DND-41 (cell line): ENCODE measurements around the gene NCK1.

Experiments used
- ATAC-seq: fragments of 200-7000 bp; cut with Tn5 transposase; 3 replicates; pipeline ENCODE4 v1.9.1; 2021; ENCODE audit warnings: low read depth; ENCODE audit not compliant: insufficient read depth
- DNase-seq: peaks from one replicate; pipeline ENCODE4 v3.0.0-alpha.2; 2020
- H2AFZ ChIP-seq: 2 replicates; pipeline ENCODE4 v1.6.0; 2012; ENCODE audit warnings: low read depth, low read length
- H3K27ac ChIP-seq: 2 replicates; pipeline ENCODE4 v1.5.1; 2012; ENCODE audit warnings: low read length, inconsistent platforms
- H3K27me3 ChIP-seq: fragments of 200-600 bp; sonication (generic); 2 replicates; pipeline ENCODE4 v1.6.0; 2012; ENCODE audit warnings: low read length, mild to moderate bottlenecking, inconsistent platforms; ENCODE audit not compliant: insufficient read depth, poor library complexity
- H3K36me3 ChIP-seq: 2 replicates; pipeline ENCODE4 v1.5.1; 2012; ENCODE audit warnings: low read length, inconsistent platforms; ENCODE audit not compliant: insufficient read depth
- H3K4me1 ChIP-seq: 2 replicates; pipeline ENCODE4 v1.5.1; 2012; ENCODE audit warnings: mild to moderate bottlenecking, low read length; ENCODE audit not compliant: insufficient read depth
- H3K4me2 ChIP-seq: 2 replicates; pipeline ENCODE4 v1.6.0; 2012; ENCODE audit warnings: mild to moderate bottlenecking, moderate library complexity, low read length, inconsistent platforms; ENCODE audit not compliant: insufficient read depth
- H3K4me3 ChIP-seq, 2 experiments: fragments of 200-600 bp in 1 of 2; shearing (Covaris generic) in 1 of 2; 2 replicates each; pipeline ENCODE4 v1.5.1; 2012 to 2016; ENCODE audit warnings: inconsistent platforms in 2 of 2, low read length in 2 of 2, mild to moderate bottlenecking in 2 of 2, low read depth in 1 of 2, moderate library complexity in 1 of 2
- H3K79me2 ChIP-seq: 2 replicates; pipeline ENCODE4 v1.6.0; 2012; ENCODE audit warnings: low read length, inconsistent platforms; ENCODE audit not compliant: insufficient read depth
- H3K9ac ChIP-seq: 2 replicates; pipeline ENCODE4 v1.6.0; 2012; ENCODE audit warnings: low read depth, mild to moderate bottlenecking, inconsistent platforms, low read length, moderate library complexity
- H3K9me3 ChIP-seq: 2 replicates; pipeline ENCODE4 v1.5.1; 2012; ENCODE audit warnings: low read length, moderate library complexity, mild to moderate bottlenecking, inconsistent platforms; ENCODE audit not compliant: insufficient read depth, severe bottlenecking
- H4K20me1 ChIP-seq: 2 replicates; pipeline ENCODE4 v1.6.0; 2012; ENCODE audit warnings: low read length; ENCODE audit not compliant: insufficient read depth
- CTCF ChIP-seq: IDR thresholded peaks from 2 replicates; pipeline ENCODE4 v1.5.1; 2012; ENCODE audit warnings: borderline replicate concordance, low read length, moderate library complexity, mild to moderate bottlenecking; ENCODE audit not compliant: poor library complexity, severe bottlenecking; ENCODE audit errors: extremely low read depth
- EZH2 ChIP-seq: IDR thresholded peaks from 3 replicates; pipeline ENCODE4 v1.6.1; 2012; ENCODE audit warnings: borderline replicate concordance, low read depth, mild to moderate bottlenecking, moderate library complexity, low read length, inconsistent platforms; ENCODE audit not compliant: severe bottlenecking

Gene NCK1

GRCh38 chr3:136836511-136837156 is 25.4 kb upstream of the NCK1 start:
- peaks cover 78% of the 10 kb centered on the region for H3K79me2 ChIP-seq
- no peak overlapping the region for H3K9ac ChIP-seq
- TF ChIP-seq CTCF (no peak), EZH2 (no peak)
- no peaks in the 10 kb centered on the region for H3K9me3 ChIP-seq
- DNase-seq: no peak
- no peak overlapping the region for H3K4me3 ChIP-seq
- no peak for ATAC-seq
- peaks cover 26% of the 10 kb centered on the region for H3K36me3 ChIP-seq
- no peak overlapping the region for H2AFZ ChIP-seq
- 0 out of 2 replicates have a peak, but pooled peaks cover 4% of the 10 kb centered on the region for H4K20me1 ChIP-seq
- H3K27me3 ChIP-seq: no peaks in the 10 kb centered on the region
- H3K4me1 ChIP-seq: peaks cover 34% of the 10 kb centered on the region
- H3K27ac ChIP-seq: no peak overlapping the region
- no peak overlapping the region for H3K4me2 ChIP-seq

- peaks cover 77% of the 10 kb centered on the region for H3K79me2 ChIP-seq
- peak overlapping the region; percentile 13 for H3K4me2 ChIP-seq
- H3K9me3 ChIP-seq: no peaks in the 10 kb centered on the region
- peak overlapping the region; percentile 61 for H3K27ac ChIP-seq
- DNase-seq (peak; percentile 35), ATAC-seq (peak; percentile 81)
- H3K9ac ChIP-seq: no peak overlapping the region; the same call in 1 of the 2 replicates
- no peak overlapping the region for H2AFZ ChIP-seq
- H3K27me3 ChIP-seq: no peaks in the 10 kb centered on the region
- TF ChIP-seq EZH2: no peak
- TF ChIP-seq CTCF: no peak
- H3K4me3 ChIP-seq: no peak overlapping the region
- peaks cover 34% of the 10 kb centered on the region for H3K4me1 ChIP-seq
- no peaks in the 10 kb centered on the region for H4K20me1 ChIP-seq
- H3K36me3 ChIP-seq: peaks cover 36% of the 10 kb centered on the region
Observed at GRCh38 chr3:136838641-136839555, 23.1 kb upstream of the NCK1 start.

GRCh38 chr3:136839556-136839931 is 22.5 kb upstream of the NCK1 start:
- Histone ChIP-seq H3K9me3 (no peaks in the 10 kb centered on the region), H3K4me3 (no peak overlapping the region), H3K4me2 (peak overlapping the region; percentile 13), H3K27me3 (no peaks in the 10 kb centered on the region), H3K27ac (peak overlapping the region; percentile 61), H2AFZ (no peak overlapping the region), H4K20me1 (no peaks in the 10 kb centered on the region), H3K36me3 (peaks cover 36% of the 10 kb centered on the region), H3K4me1 (peaks cover 34% of the 10 kb centered on the region), H3K9ac (no peak overlapping the region), H3K79me2 (peaks cover 73% of the 10 kb centered on the region)
- no peak for ATAC-seq
- no peak for DNase-seq
- no peak for TF ChIP-seq CTCF
